BJ (cell line): ENCODE data around the gene OMD. TPM values are rescaled to one million over a fixed set of nuclear protein-coding genes. Genes with fewer than 3 reads are reported as not detected.

Source experiments
- CTCF ChIA-PET: fragments of 350-600 bp; formaldehyde crosslinking; extraction: SDS; loops from one replicate; lab custom pipeline; 2021; ENCODE audit warnings: antibody characterized with exemption, inconsistent platforms; lab: Yijun Ruan, JAX
- POLR2A ChIA-PET: fragments of 300-600 bp; sonication (Branson Sonifier 250); formaldehyde crosslinking; extraction: SDS; loops from one replicate; lab custom pipeline; 2021; ENCODE audit warnings: antibody characterized with exemption; lab: Charles Lee
- DNase-seq: peaks from one replicate; pipeline ENCODE4 v3.0.0-alpha.2; 2011; ENCODE audit warnings: low read depth
- H3K27me3 ChIP-seq: 2 replicates; pipeline ENCODE4 v1.6.0; 2011; ENCODE audit warnings: low read length; ENCODE audit not compliant: control insufficient read depth, insufficient read depth
- H3K36me3 ChIP-seq: 2 replicates; pipeline ENCODE4 v1.5.1; 2011; ENCODE audit warnings: low read length; ENCODE audit not compliant: control insufficient read depth, insufficient read depth
- H3K4me3 ChIP-seq: 2 replicates; pipeline ENCODE4 v1.5.1; 2011; ENCODE audit warnings: low read depth, mild to moderate bottlenecking, control low read depth, low read length
- CTCF ChIP-seq: IDR thresholded peaks from 2 replicates; pipeline ENCODE4 v1.5.1; 2011; ENCODE audit warnings: low read depth, mild to moderate bottlenecking, control low read depth, inconsistent platforms, low read length, moderate library complexity; ENCODE audit not compliant: insufficient read depth
- polyA plus RNA-seq: library from polyadenylated mRNA; depleted of rRNA; stranded (reverse); fragments of >200 nt; gene quantifications from 2 replicates; pipeline ENCODE4 v1.2.3, GENCODE V29; 2011; rRNA removed

The OMD gene
- polyA plus RNA-seq, 1 experiment = 0.10 TPM

GRCh38 chr9:92378865-92379560 is 45.3 kb downstream of the OMD start:
- POLR2A ChIA-PET = no interaction called here
- CTCF ChIA-PET = no interaction called here
- H3K27me3 ChIP-seq = no peaks in the 10 kb centered on the region
- no peaks in the 10 kb centered on the region for H3K36me3 ChIP-seq
- TF ChIP-seq CTCF = no peak
- DNase-seq = no peak
- no peak overlapping the region for H3K4me3 ChIP-seq

GRCh38 chr9:92377876-92378275 is 46.4 kb downstream of the OMD start:
- POLR2A ChIA-PET = interaction anchor here (0.6 kb wide), 1 partner anchor 102 kb away, joined by 3 read pairs; no protein-coding TSS in a partner anchor

GRCh38 chr9:92373167-92373566 is 51.1 kb downstream of the OMD start:
- POLR2A ChIA-PET = no interaction called here

More at GRCh38 chr9:92377876-92378275, 46.4 kb downstream of the OMD start:
- H3K36me3 ChIP-seq = no peaks in the 10 kb centered on the region
- no peak for DNase-seq
- TF ChIP-seq CTCF = no peak
- no peak overlapping the region for H3K4me3 ChIP-seq
- no peaks in the 10 kb centered on the region for H3K27me3 ChIP-seq
- CTCF ChIA-PET = interaction anchor here (1.2 kb wide), 1 partner anchor 18 kb away, joined by 3 read pairs; no protein-coding TSS in a partner anchor

GRCh38 chr9:92369075-92369474 is 55.2 kb downstream of the OMD start:
- no peaks in the 10 kb centered on the region for H3K27me3 ChIP-seq
- ChIA-PET CTCF (interaction anchor here (1.0 kb wide), 1 partner anchor 36 kb away, joined by 3 read pairs; the partner anchor contains the start of gene OGN), POLR2A (no interaction called here)
- H3K36me3 ChIP-seq = no peaks in the 10 kb centered on the region
- no peak for TF ChIP-seq CTCF
- no peak overlapping the region for H3K4me3 ChIP-seq
- DNase-seq = no peak

More at GRCh38 chr9:92373167-92373566, 51.1 kb downstream of the OMD start:
- CTCF ChIA-PET = no interaction called here
- Histone ChIP-seq H3K36me3 (no peaks in the 10 kb centered on the region), H3K27me3 (no peaks in the 10 kb centered on the region), H3K4me3 (no peak overlapping the region)
- no peak for TF ChIP-seq CTCF
- no peak for DNase-seq

Other genes with a start within 250 kb of the OMD start
- gene IARS1, start 130.8 kb downstream of the OMD start, polyA plus RNA-seq = 117 and 194 TPM in 2 replicates
- gene NOL8, start 99.1 kb downstream of the OMD start, polyA plus RNA-seq = 8.8 and 17.3 TPM in 2 replicates
- gene CENPP, start 98.5 kb downstream of the OMD start, polyA plus RNA-seq = 1.3 and 2.3 TPM in 2 replicates
- 0.02 TPM in 1 of 2 replicates, not detected in the other for gene OGN, start 19.9 kb downstream of the OMD start, polyA plus RNA-seq
- 3.4 and 8.2 TPM in 2 replicates for gene ASPN, start 58.0 kb upstream of the OMD start, polyA plus RNA-seq
- gene ECM2, start 111.5 kb upstream of the OMD start, polyA plus RNA-seq = 1.9 and 2.9 TPM in 2 replicates
- gene IPPK, start 245.7 kb upstream of the OMD start, polyA plus RNA-seq = 15.7 and 16.2 TPM in 2 replicates